GM21737 (cell line): ENCODE data around the gene RASGEF1C.

Experiments used
- ATAC-seq: cut with Tn5 transposase; IDR thresholded peaks from one replicate; pipeline ENCODE4 v1.9.1; 2021; ENCODE audit warnings: mild to moderate bottlenecking, moderate library complexity; ENCODE audit not compliant: unreplicated experiment

RASGEF1C gene

DNA sequence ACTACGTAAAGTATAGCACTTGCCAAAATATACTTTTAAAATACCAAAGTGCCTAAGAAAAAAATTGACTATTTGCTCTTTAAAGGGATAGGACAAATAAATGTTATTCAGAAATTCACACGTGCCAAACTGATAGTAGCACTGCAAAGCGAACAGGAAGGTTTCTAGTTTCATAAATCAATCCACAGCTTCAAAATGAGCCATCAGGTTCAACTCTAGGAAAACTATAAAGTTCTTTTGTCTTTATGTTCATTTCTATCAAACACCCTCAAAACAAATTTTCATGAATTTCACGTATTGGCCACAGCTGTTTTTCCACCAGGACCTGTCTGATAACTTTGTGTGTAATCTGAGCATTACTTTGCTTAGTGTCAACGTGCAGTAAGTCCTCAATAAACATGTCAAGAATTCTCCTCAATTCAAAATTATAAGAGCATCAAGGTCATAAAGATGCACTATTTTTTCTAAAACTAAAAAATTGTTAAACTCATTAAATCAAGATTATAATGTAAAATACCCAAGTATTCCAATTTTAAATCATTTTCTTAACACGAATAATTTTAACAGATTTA, 140.4 kb downstream of the RASGEF1C start:
- no peak for ATAC-seq

DNA sequence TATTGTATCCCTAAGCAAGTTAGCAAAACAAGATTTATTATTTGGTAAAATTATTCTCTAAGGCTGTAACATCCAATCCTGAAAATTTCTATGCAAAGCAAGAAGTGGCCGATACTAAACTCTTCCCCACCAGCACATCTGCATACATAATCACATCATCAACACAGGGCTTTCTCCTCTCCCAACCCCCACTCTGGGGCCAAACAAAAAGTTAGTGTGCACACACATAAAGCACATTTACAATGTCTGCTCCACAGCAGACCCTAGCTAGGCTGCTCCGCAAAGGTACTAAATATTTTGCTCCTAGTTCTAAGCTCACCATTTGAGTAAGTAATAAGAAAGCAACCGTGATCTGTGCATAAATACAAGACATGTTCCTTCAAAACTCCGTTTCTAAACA, 141.0 kb downstream of the RASGEF1C start:
- no peak for ATAC-seq

DNA sequence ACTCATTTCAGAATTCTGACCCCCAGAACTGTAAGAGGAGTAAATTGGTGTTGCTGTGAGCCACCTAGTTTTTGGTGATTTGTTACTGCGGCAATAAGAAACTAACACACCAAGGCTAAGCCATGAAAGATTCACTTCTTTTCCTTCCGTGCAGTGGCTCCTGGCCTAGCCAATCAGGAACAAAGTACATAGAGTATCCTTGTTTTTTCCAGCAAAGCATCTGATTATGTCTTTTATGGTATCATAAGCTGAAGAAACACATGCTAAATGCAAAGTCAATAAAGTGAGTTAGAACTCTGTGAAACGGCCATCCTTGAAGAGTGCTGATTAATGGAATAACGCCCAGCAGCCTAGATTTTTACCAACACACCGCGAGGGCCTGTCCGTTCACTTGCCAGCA, 148.8 kb downstream of the RASGEF1C start:
- ATAC-seq: no peak

DNA sequence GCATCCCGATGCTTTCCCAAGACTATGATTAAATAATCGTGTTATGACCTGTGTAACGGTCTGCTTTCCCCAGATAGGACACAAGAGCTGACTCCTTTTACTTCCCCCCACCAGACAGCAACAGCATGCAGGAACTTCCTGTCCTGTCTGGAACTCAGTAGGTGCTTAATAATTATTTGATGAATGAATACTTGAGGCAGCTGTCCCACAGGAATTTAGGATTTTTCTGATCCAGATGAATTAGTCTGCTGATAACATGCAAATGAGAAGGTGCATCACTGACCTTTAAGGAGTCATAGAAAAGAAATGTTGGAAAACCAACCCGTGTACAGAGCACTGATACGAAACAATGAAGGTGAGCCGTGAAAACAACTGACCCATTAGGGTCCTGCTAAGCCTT, 149.7 kb downstream of the RASGEF1C start:
- ATAC-seq: no peak

DNA sequence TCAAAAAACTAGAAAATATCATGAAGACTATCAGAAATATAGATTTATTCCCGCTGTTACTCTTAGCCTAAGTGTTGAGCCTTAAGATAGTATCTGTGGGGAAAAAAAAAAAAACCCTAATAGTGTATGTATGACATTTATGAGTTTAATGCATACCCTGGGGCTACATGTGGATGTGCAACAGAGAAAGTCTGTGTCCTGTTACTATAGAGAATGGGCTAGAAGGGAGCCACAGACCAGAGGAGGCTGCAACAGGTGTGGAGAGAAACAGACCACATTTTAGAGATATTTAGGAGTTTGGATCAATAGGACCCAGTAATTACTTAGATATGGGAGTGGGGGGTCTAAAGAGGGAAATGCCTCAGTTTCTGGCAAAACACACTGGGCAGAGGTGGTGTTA, 152.9 kb downstream of the RASGEF1C start:
- ATAC-seq: no peak

DNA sequence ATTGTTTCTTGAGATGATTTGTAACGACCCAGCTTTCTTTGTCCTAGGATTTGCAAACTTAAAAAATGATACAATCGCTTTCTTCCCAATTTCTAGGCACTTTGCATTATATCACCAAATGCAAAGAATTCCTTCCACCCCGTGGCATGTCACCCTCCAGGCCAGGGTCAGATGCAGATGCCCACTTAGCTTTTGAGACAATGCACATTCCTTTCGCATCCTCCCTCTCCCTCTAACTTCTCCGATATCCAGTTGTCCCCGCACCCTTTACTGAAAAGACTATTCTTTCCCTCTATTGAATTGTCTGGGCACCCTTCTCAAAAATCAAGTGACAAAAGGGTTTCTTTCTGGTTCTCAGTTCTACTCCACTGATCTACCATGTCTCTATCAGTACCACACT, 154.8 kb downstream of the RASGEF1C start:
- ATAC-seq: no peak

DNA sequence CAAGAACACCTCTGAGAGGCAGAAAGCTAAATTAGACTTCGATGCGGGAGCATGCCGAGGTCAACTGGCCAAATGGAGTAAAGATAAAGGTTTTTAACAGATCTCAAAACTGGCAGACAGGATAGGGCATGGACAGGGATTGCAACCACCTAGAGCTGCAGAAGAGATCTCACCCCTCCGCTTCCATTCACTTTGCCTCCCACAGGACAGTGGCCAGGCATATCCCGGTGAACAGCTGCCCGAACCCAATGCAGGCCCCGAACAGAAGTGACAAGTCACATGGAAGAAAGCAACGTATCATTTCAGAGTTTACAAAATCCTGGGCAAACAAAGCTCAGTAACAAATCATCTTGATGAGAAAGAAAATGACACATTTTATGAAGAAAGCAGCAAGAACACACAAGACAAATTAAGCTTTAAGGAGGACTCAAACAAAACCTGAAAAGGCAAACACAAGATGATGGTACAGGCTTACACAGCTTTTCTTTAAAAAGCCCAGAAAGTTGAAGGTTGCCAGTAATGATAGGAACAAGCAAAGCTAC, 155.9 kb downstream of the RASGEF1C start:
- ATAC-seq: no peak

DNA sequence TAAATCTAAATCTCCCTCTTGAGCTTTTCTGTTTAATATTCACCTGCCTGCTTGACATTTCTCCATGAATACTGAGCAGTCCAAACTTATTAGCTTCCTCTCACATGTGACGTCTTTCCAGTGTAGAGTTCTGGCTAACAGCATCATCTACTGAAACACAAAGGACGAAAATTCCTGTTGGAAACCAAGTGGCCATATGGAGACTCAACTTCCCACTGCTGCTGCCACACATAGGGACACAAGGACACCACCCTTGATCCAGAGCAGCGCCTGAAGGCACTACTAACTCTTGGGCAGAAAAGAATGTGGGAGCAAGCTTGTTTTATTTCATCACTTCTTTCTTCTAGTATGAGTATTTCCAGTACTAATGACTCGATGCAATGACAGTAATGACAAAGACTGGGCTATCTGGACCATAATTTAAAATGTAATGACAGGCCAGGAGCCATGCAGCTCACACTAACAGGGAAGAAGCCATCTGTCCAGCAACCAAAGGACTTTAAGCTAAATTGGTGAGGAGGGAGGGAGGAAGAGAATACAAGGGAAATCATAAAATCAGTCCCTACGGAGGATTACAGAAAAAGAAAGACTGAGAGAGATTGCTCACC, 156.7 kb downstream of the RASGEF1C start:
- no peak for ATAC-seq
